ENCODE measurements around the gene PCDHGB5.
"Not testable (repeated sequence)": the region's sequence is repeated elsewhere in the genome, so short reads cannot be mapped to it uniquely, and the experiment has no call there.

PCDHGB5 gene

DNA sequence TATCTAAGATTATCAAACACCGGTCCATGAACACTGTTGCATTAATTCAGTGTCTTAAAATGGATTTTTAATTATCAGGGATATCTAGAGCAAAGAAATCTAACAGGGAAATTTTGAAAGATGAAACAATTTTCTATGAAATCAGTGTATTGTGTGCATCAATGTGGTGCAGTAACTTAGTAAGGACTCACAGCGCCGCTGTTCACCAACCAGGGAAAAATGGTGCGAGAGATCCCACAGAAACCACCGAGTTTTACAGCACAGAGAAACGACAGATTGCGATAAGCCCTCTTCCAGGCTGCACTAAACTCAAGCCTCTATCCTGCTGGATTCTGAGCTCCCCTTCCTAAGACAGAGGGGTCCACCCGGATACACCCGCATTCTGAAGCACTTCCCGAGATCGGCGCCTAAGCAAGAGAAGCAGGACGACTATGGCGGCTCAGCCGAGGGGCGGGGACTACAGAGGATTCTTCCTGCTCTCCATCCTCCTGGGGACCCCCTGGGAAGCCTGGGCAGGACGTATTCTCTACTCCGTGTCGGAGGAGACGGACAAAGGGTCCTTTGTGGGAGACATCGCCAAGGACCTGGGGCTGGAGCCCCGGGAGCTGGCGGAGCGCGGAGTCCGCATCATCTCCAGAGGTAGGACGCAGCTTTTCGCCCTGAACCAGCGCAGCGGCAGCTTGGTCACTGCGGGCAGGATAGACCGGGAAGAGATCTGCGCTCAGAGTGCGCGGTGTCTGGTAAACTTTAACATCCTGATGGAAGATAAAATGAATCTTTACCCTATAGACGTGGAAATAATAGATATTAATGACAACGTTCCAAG lies 15.1 kb upstream of the PCDHGB5 start, which contains the start of gene PCDHGA7:
PCDHGA7 (plus strand) TSS at position 274 of the 826 bp plus-strand sequence; CDS start at position 432, 158 bp downstream.
- DNase-seq, result no peak

GRCh38 chr5:141383345-141383744 lies 14.4 kb upstream of the PCDHGB5 start:
- no peak for DNase-seq

- no peak for DNase-seq
These were observed 13.1 kb upstream of the PCDHGB5 start for GRCh38 chr5:141384471-141385267.

DNA sequence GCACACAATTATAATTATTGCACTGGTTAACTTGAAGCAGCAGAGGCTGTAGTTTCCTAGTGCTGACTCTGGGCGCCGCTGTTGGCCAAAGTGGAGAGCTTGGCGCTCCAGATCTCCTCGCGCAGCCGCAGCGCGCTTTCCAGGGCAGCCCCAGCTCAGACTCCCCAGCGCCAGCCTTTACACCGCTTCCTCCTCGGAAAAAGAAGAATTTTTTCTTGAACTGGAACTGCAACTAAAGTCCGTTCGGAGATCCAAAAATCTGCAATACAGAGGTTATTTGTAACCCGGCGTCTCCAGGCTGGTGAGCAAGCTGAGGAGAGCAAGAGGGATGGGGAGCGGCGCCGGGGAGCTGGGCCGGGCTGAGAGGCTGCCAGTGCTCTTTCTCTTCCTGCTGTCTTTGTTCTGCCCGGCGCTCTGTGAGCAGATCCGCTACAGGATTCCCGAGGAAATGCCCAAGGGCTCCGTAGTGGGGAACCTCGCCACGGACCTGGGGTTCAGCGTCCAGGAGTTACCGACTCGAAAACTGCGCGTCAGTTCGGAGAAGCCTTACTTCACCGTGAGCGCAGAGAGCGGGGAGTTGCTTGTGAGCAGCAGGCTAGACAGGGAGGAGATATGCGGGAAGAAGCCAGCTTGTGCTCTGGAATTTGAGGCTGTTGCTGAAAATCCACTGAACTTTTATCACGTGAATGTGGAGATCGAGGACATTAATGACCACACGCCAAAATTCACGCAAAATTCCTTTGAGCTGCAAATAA lies 10.0 kb upstream of the PCDHGB5 start, which contains the start of gene PCDHGB4:
PCDHGB4 (plus strand) TSS at position 142 of the 755 bp plus-strand sequence; CDS start at position 329, 187 bp downstream.
- DNase-seq, result not testable (repeated sequence)

- no peak for DNase-seq
These were observed 9.1 kb upstream of the PCDHGB5 start for GRCh38 chr5:141388661-141389060.

- no peak for DNase-seq
These were observed 8.3 kb upstream of the PCDHGB5 start for GRCh38 chr5:141389153-141390042.

- DNase-seq, result no peak
These were observed 5.1 kb upstream of the PCDHGB5 start, which contains the start of gene PCDHGA8 for GRCh38 chr5:141392429-141393198. TSS of gene PCDHGA8 (plus strand) at chr5:141392633. CDS start at chr5:141392814, 181 bp downstream.

DNA sequence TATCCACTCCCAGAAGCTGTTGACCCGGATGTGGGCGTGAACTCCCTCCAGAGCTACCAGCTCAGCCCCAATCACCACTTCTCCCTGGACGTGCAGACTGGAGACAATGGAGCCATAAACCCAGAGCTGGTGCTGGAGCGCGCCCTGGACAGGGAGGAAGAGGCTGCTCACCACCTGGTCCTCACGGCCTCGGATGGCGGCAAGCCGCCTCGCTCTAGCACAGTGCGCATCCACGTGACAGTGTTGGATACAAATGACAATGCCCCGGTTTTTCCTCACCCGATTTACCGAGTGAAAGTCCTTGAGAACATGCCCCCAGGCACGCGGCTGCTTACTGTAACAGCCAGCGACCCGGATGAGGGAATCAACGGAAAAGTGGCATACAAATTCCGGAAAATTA lies 4.5 kb upstream of the PCDHGB5 start:
- no peak for DNase-seq

DNA sequence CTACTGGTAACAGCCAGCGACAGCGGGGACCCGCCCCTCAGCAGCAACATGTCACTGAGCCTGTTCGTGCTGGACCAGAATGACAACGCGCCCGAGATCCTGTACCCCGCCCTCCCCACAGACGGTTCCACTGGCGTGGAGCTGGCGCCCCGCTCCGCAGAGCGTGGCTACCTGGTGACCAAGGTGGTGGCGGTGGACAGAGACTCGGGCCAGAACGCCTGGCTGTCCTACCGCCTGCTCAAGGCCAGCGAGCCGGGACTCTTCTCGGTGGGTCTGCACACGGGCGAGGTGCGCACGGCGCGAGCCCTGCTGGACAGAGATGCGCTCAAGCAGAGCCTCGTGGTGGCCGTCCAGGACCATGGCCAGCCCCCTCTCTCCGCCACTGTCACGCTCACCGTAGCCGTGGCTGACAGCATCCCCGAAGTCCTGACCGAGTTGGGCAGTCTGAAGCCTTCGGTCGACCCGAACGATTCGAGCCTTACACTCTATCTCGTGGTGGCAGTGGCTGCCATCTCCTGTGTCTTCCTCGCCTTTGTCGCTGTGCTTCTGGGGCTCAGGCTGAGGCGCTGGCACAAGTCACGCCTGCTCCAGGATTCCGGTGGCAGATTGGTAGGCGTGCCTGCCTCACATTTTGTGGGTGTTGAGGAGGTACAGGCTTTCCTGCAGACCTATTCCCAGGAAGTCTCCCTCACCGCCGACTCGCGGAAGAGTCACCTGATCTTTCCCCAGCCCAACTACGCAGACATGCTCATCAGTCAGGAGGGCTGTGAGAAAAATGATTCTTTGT lies 3.2 kb upstream of the PCDHGB5 start:
- DNase-seq, result not testable (repeated sequence)

DNA sequence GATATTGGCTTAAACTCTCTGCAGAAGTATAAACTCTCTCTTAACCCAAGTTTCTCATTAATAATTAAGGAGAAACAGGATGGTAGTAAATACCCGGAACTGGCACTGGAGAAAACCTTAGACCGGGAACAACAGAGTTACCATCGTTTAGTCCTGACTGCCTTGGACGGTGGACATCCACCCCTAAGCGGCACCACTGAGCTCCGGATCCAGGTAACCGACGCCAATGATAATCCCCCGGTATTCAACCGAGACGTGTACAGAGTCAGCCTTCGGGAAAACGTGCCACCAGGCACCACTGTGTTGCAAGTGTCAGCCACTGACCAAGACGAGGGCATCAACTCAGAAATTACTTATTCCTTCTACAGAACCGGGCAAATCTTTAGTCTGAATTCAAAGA lies 861 bp downstream of the PCDHGB5 start:
- DNase-seq, result no peak

DNA sequence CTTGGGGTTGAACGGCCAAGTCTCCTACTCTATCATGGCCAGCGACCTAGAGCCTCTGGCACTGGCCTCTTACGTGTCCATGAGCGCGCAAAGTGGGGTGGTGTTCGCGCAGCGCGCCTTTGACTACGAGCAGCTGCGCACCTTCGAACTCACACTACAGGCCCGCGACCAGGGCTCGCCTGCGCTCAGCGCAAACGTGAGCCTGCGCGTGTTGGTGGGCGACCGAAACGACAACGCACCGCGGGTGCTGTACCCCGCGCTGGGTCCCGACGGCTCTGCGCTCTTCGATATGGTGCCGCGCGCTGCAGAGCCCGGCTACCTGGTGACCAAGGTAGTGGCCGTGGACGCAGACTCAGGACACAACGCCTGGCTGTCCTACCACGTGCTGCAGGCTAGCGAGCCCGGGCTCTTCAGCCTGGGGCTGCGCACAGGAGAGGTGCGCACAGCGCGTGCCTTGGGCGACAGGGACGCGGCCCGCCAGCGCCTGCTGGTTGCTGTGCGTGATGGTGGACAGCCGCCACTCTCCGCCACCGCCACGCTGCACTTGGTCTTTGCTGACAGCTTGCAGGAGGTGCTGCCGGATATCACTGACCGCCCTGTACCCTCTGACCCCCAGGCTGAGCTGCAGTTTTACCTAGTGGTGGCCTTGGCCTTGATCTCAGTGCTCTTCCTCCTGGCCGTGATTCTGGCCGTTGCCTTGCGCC lies 2.0 kb downstream of the PCDHGB5 start:
- no peak for DNase-seq

DNA sequence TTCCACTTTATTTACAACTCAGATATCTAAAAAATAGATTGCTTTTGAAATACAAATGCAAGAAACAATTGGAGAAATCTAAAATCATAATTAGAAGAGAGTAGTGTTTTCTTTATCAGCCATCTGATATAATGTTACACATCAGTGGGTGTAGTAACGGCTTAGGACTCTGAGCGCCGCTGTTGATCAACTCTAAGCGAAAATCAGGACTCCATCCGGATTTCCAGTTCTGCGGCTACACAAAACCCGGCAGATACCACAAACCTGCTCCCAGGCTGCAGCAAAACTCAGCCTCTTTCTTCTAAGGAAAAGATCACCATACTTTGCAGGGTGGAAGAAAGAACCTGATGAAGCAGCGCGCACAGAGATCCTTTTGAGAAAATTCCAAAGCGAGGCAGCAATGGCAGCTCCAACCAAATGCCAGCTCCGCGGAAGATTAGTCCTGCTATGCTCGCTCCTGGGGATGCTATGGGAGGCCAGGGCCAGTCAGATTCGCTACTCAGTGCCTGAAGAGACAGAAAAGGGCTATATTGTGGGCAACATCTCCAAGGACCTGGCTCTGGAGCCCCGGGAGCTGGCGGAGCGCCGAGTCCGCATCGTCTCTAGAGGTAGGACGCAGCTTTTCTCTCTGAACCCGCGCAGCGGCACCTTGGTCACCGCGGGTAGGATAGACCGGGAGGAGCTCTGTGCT lies 5.0 kb downstream of the PCDHGB5 start, which contains the start of gene PCDHGA9:
PCDHGA9 (plus strand) TSS at position 226 of the 691 bp plus-strand sequence; CDS start at position 401, 175 bp downstream.
- no peak for DNase-seq

- no peak for DNase-seq
These were observed 5.6 kb downstream of the PCDHGB5 start for GRCh38 chr5:141403387-141403786.

GRCh38 chr5:141407790-141408505 lies 10.2 kb downstream of the PCDHGB5 start, which contains the start of gene PCDHGB6:
TSS of gene PCDHGB6 (plus strand) at chr5:141408021. CDS start at chr5:141408203, 182 bp downstream.
- not testable (repeated sequence) for DNase-seq

DNA sequence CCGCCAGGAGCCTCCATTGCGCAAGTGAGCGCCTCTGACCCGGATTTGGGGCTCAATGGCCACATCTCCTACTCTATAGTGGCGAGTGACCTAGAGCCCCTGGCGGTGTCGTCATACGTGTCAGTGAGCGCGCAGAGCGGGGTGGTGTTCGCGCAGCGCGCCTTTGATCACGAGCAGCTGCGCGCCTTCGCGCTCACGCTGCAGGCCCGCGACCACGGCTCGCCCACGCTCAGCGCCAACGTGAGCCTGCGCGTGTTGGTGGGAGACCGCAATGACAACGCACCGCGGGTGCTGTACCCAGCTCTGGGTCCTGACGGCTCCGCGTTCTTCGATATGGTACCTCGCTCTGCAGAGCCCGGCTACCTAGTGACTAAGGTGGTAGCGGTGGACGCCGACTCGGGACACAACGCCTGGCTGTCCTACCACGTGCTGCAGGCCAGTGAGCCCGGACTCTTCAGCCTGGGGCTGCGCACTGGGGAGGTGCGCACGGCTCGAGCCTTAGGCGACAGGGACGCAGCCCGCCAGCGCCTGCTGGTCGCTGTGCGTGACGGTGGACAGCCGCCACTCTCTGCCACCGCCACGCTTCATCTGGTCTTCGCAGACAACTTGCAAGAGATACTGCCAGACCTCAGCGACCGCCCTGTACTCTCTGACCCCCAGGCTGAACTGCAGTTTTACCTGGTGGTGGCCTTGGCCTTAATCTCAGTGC lies 12.0 kb downstream of the PCDHGB5 start:
- DNase-seq, result no peak

DNA sequence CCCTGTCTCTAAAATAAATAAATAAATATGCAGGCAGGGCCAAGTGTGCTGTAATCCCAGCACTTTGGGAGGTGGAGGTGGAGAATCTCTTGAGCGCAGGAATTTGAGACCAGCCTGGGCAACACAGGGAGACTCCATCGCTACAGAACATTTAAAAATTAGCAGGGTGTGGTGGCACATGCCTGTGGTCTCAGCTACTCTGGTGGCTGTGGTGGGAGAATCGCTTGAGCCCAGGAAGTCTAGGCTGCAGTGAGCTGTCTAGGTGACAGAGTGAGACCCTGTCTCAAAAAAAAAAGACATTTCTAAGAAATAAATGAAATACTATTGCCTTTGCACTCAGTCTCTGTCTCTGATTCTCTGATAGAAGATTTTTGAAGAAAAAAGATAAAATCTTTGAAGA lies 13.8 kb downstream of the PCDHGB5 start:
- no peak for DNase-seq

Measured in GDM1 (cell line).